B cell (primary cell): ENCODE data around the gene CASP5.

Experiments used
- CTCF ChIP-seq: fragments of 200-600 bp; IDR thresholded peaks from one replicate; pipeline ENCODE4 v1.8.0; 2022; ENCODE audit warnings: antibody characterized with exemption, mild to moderate bottlenecking
- EZH2 ChIP-seq: IDR thresholded peaks from 2 replicates; pipeline ENCODE4 v1.6.1; 2012; ENCODE audit warnings: borderline replicate concordance, low read depth, mild to moderate bottlenecking, moderate library complexity, low read length; ENCODE audit not compliant: insufficient read depth, poor library complexity, severe bottlenecking

DNA sequence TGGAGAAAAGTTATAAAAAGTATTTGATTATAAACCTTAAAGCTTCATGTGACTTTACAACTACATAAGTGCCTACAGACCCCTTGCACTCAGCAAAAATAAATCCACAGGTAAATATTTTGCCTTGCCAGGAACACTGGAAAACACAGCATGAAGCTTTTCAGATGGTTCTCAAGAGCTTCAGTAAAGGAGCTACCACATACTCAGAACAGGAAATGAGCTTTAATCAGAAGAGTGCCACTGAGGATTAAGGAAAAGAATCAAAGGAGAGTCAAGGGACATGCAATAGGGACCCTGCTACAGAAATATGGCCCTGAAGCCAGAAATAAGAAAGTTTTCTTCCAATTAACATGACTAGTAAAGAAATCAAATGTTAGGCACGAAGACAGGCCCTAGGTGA, 10.8 kb upstream of the CASP5 start:
- TF ChIP-seq CTCF (no peak), EZH2 (no peak)
